Esophagus squamous epithelium (tissue), 5 donors: ENCODE results near the gene CIRBP. TPM values are rescaled to one million over a fixed set of nuclear protein-coding genes. Genes with fewer than 3 reads are reported as not detected.

Experiments
- DNase-seq: peaks from one replicate; lab custom pipeline; 2025; lab: John Stamatoyannopoulos, UW
- H3K27ac ChIP-seq, 4 donors: fragments of 200-600 bp; sonication (generic); one replicate each; pipeline ENCODE4 v1.5.1; 2016 to 2019; ENCODE audit warnings: mild to moderate bottlenecking in 1 of 4
- H3K27me3 ChIP-seq, 4 donors: fragments of 200-600 bp; sonication (generic); 1 replicate in 3 of 4; 2 replicates in 1 of 4; pipeline versions ENCODE4 v1.5.1 to v1.6.0; 2017 to 2021; ENCODE audit warnings: antibody characterized with exemption in 1 of 4
- H3K36me3 ChIP-seq, 3 donors: fragments of 200-600 bp; sonication (generic); one replicate each; pipeline ENCODE4 v1.5.1; 2016 to 2019
- H3K4me1 ChIP-seq, 3 donors: fragments of 200-600 bp; sonication (generic); one replicate each; pipeline ENCODE4 v1.5.1; 2017 to 2019
- H3K4me3 ChIP-seq, 4 donors: fragments of 200-600 bp; sonication (generic); 1 replicate in 3 of 4; 2 replicates in 1 of 4; pipeline ENCODE4 v1.5.1; 2016 to 2019; ENCODE audit warnings: mild to moderate bottlenecking in 2 of 4, moderate library complexity in 1 of 4
- H3K9me3 ChIP-seq, 3 donors: fragments of 200-600 bp; sonication (generic); one replicate each; pipeline ENCODE4 v1.5.1; 2016 to 2019
- POLR2A ChIP-seq, 4 donors: fragments of 450-650 bp; IDR thresholded peaks; one replicate each; pipeline ENCODE4 v1.6.1; 2017; ENCODE audit warnings: antibody characterized with exemption in 4 of 4, mild to moderate bottlenecking in 4 of 4, moderate library complexity in 3 of 4
- WGBS, 2 donors: methylation state at CpG; one replicate each; pipeline ENCODE4 v1.1.5; 2018; 5-methylcytosine and 5-hydroxymethylcytosine counted together
- intact Hi-C: fragments of 100-400 bp; cut with DNase I; formaldehyde crosslinking; loops from one replicate; pipeline ENCODE4 v1.15.0; 2022
- total RNA-seq, 4 donors: library from RNA; depleted of rRNA; stranded (reverse); fragments of >200 nt; gene quantifications; one replicate each; pipeline ENCODE4 v1.1.0, GENCODE V29; 2016
- TF ChIP-seq, protein P1 (sequence below), 6 experiments: fragments of 450-650 bp in 4 of 6; fragments of 200-600 bp in 2 of 6; sonication (generic) in 2 of 6; IDR thresholded peaks; one replicate each; pipeline ENCODE4 v1.5.1; 2016 to 2019; ENCODE audit warnings: antibody characterized with exemption in 6 of 6, mild to moderate bottlenecking in 4 of 6, moderate library complexity in 4 of 6
- donor health status: DM: yes; HTN: yes; CAD: no.

CIRBP gene
- total RNA-seq, 4 donors from 2014 or later = 116 to 415 (median 238) TPM

GRCh38 chr19:1266129-1266915 lies 2.8 kb upstream of the CIRBP start:
- Histone ChIP-seq H3K9me3 (no peaks in the 10 kb centered on the region), H3K27ac (peak overlapping the region; percentile 86 to 99 (median 96)), H3K4me3 (peak overlapping the region; percentile 43 to 70 (median 56)), H3K36me3 (peaks cover 0 to 12% (median 0%) of the 10 kb centered on the region in 3 donors), H3K4me1 (peaks cover 71 to 94% (median 73%) of the 10 kb centered on the region in 3 donors), H3K27me3 (no peaks in the 10 kb centered on the region)
- intact Hi-C loops = loop anchor here (2.0 kb wide), 1 partner anchor 22 kb away; no protein-coding TSS in a partner anchor
- 0% methylated on average over 16 of the region's 84 CpGs; no CpG with 5 or more reads in 1 of the 2 donors for WGBS, 2 donors
- peak; percentile 52 for DNase-seq
- TF ChIP-seq, protein P1, sequence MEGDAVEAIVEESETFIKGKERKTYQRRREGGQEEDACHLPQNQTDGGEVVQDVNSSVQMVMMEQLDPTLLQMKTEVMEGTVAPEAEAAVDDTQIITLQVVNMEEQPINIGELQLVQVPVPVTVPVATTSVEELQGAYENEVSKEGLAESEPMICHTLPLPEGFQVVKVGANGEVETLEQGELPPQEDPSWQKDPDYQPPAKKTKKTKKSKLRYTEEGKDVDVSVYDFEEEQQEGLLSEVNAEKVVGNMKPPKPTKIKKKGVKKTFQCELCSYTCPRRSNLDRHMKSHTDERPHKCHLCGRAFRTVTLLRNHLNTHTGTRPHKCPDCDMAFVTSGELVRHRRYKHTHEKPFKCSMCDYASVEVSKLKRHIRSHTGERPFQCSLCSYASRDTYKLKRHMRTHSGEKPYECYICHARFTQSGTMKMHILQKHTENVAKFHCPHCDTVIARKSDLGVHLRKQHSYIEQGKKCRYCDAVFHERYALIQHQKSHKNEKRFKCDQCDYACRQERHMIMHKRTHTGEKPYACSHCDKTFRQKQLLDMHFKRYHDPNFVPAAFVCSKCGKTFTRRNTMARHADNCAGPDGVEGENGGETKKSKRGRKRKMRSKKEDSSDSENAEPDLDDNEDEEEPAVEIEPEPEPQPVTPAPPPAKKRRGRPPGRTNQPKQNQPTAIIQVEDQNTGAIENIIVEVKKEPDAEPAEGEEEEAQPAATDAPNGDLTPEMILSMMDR (IDR thresholded peaks at IDR 0.05) = peak in 1 of 6 experiments; percentile 14
- peak in 1 of 4 donors; percentile 50 for TF ChIP-seq POLR2A (IDR thresholded peaks at IDR 0.05)

DNA sequence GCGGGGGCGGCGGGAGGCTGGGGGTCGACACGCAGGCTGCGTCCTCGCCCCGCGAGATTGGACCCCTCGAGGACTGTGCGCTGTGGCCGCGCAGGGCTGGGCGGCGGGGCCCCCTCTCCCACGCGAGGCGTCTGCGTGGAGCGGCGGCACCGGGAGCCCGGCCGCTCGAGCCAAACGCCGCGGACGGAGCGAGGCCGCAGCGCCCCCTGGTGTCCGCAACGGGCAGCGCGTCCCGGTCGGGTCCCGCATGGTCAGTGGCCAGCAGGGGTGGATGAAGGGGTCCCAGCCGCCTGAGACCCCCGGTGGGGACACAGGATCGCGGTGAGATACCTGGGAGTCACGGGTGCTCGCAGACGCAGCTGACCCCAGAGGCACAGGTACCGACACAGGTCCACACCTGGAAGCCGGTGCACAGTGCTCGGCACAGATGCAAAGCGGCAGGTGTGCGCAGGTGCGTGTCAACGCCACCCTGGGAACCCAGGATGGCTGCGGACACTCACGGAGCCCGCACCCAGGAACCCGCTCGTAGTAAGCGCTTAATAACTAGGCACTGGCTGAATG lies 2.1 kb upstream of the CIRBP start:
- peaks cover 71 to 94% (median 73%) of the 10 kb centered on the region in 3 donors for H3K4me1 ChIP-seq
- WGBS, 2 donors = 0% methylated on average over 26 of the region's 59 CpGs; no CpG with 5 or more reads in 1 of the 2 donors
- no peak for DNase-seq
- peaks cover 0 to 19% (median 2%) of the 10 kb centered on the region in 3 donors for H3K36me3 ChIP-seq
- H3K27me3 ChIP-seq = no peaks in the 10 kb centered on the region
- H3K9me3 ChIP-seq = no peaks in the 10 kb centered on the region
- peak overlapping the region; percentile 86 to 99 (median 96) for H3K27ac ChIP-seq
- TF ChIP-seq, protein P1 (IDR thresholded peaks at IDR 0.05) = peak; percentile 93 to 100 (median 99)
- TF ChIP-seq POLR2A (IDR thresholded peaks at IDR 0.05) = no peak
- intact Hi-C loops = loop anchor here (2.0 kb wide), 1 partner anchor 22 kb away; no protein-coding TSS in a partner anchor
- H3K4me3 ChIP-seq = peak overlapping the region; percentile 43 to 70 (median 56)

DNA sequence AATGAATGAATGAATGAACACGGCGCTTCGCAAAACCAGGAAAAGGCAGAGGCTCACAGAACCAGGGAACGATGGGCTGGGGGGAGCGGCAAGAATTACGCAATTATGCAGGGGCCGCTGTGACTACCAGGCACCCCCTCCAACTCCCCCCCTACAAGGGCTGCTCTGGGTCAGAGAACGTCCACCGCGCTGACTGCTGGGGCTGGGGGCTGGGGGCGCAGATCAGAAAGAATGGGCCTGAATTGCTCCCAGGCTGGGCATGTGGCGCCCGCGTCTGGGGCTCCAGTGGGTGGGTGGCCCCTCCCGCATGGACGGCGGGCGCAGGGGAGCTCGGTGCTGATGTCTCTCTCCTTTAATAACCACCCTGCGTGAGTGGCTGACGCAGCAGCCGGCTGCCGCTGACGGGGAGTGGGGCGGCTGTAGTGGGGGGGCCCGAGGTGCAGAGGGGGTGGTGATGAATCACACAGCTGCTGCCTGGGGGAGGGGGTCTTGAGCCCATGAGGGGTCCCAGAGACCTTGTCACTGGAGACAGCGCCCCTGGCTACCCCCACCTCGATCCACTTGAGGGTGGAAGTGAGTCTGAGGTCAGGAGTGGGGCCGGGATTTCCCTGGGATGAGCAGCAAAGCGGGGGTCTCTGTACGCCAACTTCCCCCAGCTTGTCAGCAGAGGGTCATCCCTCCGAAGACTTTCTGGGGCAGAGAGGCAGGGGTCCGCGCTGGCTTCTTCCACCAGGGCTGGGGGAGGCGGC lies 1.5 kb upstream of the CIRBP start:
- H3K4me1 ChIP-seq = peaks cover 70 to 94% (median 73%) of the 10 kb centered on the region in 3 donors
- no peaks in the 10 kb centered on the region for H3K9me3 ChIP-seq
- intact Hi-C loops = loop anchor here (2.0 kb wide), 1 partner anchor 23 kb away; no protein-coding TSS in a partner anchor
- peak overlapping the region in 3 of 4 donors; percentile 49 to 70 (median 62) for H3K4me3 ChIP-seq
- no peak for TF ChIP-seq POLR2A (IDR thresholded peaks at IDR 0.05)
- TF ChIP-seq, protein P1 (IDR thresholded peaks at IDR 0.05) = no peak
- no peak for DNase-seq
- no peaks in the 10 kb centered on the region for H3K27me3 ChIP-seq
- H3K36me3 ChIP-seq = peaks cover under 1 to 25% (median 5%) of the 10 kb centered on the region in 3 donors
- peak overlapping the region; percentile 86 to 100 (median 99) for H3K27ac ChIP-seq
- WGBS, 2 donors = 0 to 8% methylated on average over 4 to 8 of the region's 35 CpGs

GRCh38 chr19:1268226-1269064 lies 687 bp upstream of the CIRBP start:
- Histone ChIP-seq H3K36me3 (peaks cover 8 to 33% (median 13%) of the 10 kb centered on the region in 3 donors), H3K4me3 (peak overlapping the region in 3 of 4 donors; percentile 73 to 95 (median 81)), H3K9me3 (no peaks in the 10 kb centered on the region), H3K27me3 (no peaks in the 10 kb centered on the region), H3K27ac (peak overlapping the region; percentile 98 to 100 (median 99)), H3K4me1 (peaks cover 68 to 94% (median 73%) of the 10 kb centered on the region in 3 donors)
- DNase-seq = no peak
- TF ChIP-seq, protein P1 (IDR thresholded peaks at IDR 0.05) = no peak
- TF ChIP-seq POLR2A (IDR thresholded peaks at IDR 0.05) = no peak
- 43 to 54% methylated on average over 22 to 33 of the region's 40 CpGs for whole genome bisulfite sequencing, 2 donors
- intact Hi-C loops = no loop called here
